ENCODE results near the gene SYCE1L. TPM values are rescaled to one million over a fixed set of nuclear protein-coding genes. Genes with fewer than 3 reads are reported as not detected.

SYCE1L gene
- total and polyA plus RNA-seq, 9 of the 15 experiments (the other 6 are each of a cell fraction or from before 2014, with no cell fraction given), result 0.54 to 2.7 (median 1.1) TPM; not detected in 5

- TF ChIP-seq FOXA3 (CRISPR knock-in tag; conservative IDR thresholded peaks at IDR 0.05 in 1 of 2, IDR thresholded peaks at IDR 0.05 in 1 of 2) (no peak), ZNF57 (CRISPR knock-in tag; IDR thresholded peaks at IDR 0.05) (no peak), ZNF274 (IDR thresholded peaks at IDR 0.05; ENCODE audit: borderline replicate concordance, low read depth, low read length) (no peak), PRDM10 (IDR thresholded peaks at IDR 0.05; ENCODE audit: partially characterized antibody) (peak; percentile 65), NR2C2 (CRISPR knock-in tag; IDR thresholded peaks at IDR 0.05) (0 out of 2 replicates have a peak, but pooled peaks have one; percentile 63), NR2C2 (tag; IDR thresholded peaks at IDR 0.05) (peak; percentile 97), RBBP5 (IDR thresholded peaks at IDR 0.05; ENCODE audit: borderline replicate concordance, insufficient read depth, low read length, poor library complexity, severe bottlenecking) (peak; percentile 19), FOXJ2 (tag; IDR thresholded peaks at IDR 0.05) (no peak), ZNF507 (tag; conservative IDR thresholded peaks at IDR 0.05) (no peak), THRB (CRISPR knock-in tag; conservative IDR thresholded peaks at IDR 0.05) (0 out of 2 replicates have a peak, but pooled peaks have one; percentile 3), USF1 (CRISPR knock-in tag; IDR thresholded peaks at IDR 0.05) (no peak), CTBP1 (IDR thresholded peaks at IDR 0.05; ENCODE audit: borderline replicate concordance) (no peak), ZNF696 (CRISPR knock-in tag; conservative IDR thresholded peaks at IDR 0.05) (no peak), GATA2 (CRISPR knock-in tag; IDR thresholded peaks at IDR 0.05) (no peak), ZNF23 (CRISPR knock-in tag; IDR thresholded peaks at IDR 0.05) (no peak), ZFP1 (CRISPR knock-in tag; IDR thresholded peaks at IDR 0.05) (no peak), ZNF41 (CRISPR knock-in tag; conservative IDR thresholded peaks at IDR 0.05) (0 out of 2 replicates have a peak, but pooled peaks have one; percentile 27), STAT5A (IDR thresholded peaks at IDR 0.05; ENCODE audit: borderline replicate concordance, low read length) (no peak), ETV5 (CRISPR knock-in tag; IDR thresholded peaks at IDR 0.05; ENCODE audit: low read depth) (no peak), NKRF (IDR thresholded peaks at IDR 0.05; ENCODE audit: borderline replicate concordance) (no peak; the same call in 1 of the 2 replicates)
These were observed 7.8 kb upstream of the SYCE1L start (continued) for GRCh38 chr16:77191259-77191969.

All from K562 (cell line).